ENCODE data around the gene SOX21. TPM values are rescaled to one million over a fixed set of nuclear protein-coding genes. Genes with fewer than 3 reads are reported as not detected.

SOX21 gene
- total RNA-seq, 4 donors from 2014 or later: not detected

DNA sequence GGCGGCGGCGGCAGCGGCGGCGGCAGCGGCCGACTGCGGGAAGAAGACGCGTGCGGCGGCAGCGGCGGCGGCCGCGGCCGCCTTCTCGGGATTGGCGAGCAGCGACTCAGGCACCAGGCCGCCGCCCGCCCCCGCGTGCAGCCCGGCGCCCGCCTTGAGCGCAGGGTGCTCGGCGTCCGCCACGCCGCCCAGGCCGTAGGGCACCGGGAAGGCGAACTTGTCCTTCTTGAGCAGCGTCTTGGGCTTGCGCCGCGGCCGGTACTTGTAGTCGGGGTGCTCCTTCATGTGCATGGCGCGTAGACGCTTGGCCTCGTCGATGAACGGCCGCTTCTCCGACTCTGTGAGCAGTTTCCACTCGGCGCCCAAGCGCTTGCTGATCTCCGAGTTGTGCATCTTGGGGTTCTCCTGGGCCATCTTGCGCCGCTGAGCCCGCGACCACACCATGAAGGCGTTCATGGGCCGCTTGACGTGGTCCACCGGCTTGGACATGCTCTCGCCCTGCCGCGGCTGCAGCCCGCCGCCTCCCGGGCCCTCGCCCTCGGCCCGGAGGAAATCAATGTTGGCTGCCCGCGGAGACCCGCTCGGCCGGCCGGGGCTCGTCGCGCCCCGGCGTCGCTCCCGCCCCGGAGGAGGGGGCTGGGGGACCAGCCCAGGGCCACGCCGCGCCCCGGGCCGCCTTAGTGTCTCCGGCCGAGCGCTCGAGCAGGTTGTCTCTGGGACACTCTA, 621 bp downstream of the SOX21 start:
- TF ChIP-seq, protein P1, sequence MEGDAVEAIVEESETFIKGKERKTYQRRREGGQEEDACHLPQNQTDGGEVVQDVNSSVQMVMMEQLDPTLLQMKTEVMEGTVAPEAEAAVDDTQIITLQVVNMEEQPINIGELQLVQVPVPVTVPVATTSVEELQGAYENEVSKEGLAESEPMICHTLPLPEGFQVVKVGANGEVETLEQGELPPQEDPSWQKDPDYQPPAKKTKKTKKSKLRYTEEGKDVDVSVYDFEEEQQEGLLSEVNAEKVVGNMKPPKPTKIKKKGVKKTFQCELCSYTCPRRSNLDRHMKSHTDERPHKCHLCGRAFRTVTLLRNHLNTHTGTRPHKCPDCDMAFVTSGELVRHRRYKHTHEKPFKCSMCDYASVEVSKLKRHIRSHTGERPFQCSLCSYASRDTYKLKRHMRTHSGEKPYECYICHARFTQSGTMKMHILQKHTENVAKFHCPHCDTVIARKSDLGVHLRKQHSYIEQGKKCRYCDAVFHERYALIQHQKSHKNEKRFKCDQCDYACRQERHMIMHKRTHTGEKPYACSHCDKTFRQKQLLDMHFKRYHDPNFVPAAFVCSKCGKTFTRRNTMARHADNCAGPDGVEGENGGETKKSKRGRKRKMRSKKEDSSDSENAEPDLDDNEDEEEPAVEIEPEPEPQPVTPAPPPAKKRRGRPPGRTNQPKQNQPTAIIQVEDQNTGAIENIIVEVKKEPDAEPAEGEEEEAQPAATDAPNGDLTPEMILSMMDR (IDR thresholded peaks at IDR 0.05; ENCODE audit: low read depth): no peak

DNA sequence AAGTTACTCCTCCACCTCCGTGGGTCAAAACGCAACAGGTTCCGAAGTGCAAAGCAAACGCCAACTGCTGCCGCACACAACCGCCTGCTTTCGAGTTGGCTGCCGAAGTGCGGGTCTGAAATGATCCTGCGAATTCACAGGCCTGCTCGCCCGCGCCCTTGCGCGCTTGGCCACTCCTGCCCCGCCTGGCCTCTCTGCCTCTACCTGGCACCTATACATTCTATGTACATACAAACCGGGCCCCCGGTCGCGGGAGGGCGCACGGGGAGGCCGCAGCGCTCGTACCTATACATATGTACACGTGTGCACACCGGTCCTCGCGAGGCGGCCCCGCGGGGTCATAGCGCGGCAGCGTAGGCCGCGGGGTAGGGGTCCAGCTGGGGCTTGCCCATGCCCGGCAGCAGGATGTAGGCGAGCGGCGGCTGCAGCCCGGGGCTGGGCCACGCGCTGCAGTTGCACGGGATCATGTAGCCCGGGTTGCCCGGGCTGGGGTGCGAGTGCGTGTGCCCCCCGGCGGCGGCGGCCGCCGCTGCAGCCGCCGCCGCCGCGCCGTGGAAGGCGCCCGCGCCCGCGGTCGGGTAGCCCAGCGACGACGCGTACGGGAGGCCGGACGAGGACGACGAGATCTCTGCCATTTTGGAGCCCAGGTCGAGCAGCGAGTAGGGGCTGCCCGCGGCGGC, 1.3 kb downstream of the SOX21 start:
- TF ChIP-seq, protein P1 (IDR thresholded peaks at IDR 0.05; ENCODE audit: low read depth): no peak

DNA sequence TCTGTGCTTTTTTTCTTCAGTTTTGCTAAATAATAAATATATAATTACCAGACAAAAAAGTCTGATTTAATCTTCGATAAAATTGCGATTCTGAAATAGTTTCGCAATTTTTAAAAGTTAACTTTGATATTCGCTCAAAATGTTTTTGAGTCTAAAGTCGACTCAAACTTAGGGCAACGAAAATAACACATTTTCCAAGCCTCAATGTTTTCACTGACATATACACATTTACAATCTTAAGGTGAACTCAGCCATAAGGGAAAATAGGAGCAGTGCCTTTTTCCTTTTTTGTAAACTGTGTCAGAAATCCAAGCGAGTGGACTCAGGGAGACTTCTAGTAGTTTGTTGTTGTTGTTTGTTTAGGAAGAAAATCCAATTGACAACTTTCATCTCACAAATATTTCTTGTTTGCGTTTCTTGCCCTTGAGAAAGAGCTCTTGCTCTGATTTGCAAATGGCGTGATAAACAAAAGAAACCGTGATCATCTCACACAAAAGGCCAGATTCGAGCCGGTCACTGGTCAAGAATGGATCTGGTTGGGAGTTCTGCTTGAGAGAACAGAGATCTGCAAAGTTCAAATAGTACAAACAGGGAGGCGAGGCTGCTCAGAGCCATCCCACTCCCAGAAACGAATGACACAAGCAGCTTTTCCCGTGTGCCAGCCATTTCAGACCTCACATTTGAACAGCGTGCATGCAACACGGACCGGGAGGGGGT, 2.1 kb downstream of the SOX21 start:
- TF ChIP-seq, protein P1 (IDR thresholded peaks at IDR 0.05; ENCODE audit: low read depth): no peak

DNA sequence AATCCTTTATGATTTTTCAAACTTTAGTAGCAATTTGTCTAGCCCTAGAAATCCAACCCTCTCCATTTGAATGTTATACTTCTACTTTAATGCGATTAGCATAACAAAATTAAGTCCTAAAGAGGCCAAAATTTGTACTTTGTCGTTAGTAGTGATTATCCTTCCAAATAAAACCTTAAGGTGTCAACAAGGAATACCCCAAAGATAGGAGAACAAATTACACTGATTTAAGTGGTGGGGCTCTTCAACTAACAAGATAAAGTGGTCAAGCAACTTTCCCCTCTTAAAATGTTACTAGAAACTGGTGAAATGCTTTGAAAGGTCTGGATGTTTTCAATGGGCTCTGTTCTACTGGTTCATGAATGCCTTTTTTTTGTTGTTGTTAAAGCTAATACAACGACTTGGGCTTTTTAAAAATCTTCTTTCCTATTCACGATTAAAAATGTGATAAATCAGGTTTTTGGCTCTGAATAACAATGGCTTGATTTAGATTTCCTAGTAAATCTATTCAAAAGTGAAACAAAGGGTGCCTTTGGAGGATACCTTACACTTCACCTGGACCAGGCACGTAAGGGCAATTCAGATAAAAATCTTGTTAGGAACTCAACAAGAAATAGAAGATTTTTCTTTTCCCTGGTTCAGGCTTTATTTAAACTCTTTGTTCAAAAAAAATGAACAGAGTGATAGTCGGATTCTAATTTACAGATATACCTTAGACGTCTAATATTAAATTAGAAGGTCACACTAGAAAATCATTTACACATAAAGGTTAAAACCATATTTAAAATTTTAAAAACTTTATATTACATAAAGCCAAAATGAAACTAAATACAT, 3.1 kb downstream of the SOX21 start:
- TF ChIP-seq, protein P1 (IDR thresholded peaks at IDR 0.05; ENCODE audit: low read depth): no peak

DNA sequence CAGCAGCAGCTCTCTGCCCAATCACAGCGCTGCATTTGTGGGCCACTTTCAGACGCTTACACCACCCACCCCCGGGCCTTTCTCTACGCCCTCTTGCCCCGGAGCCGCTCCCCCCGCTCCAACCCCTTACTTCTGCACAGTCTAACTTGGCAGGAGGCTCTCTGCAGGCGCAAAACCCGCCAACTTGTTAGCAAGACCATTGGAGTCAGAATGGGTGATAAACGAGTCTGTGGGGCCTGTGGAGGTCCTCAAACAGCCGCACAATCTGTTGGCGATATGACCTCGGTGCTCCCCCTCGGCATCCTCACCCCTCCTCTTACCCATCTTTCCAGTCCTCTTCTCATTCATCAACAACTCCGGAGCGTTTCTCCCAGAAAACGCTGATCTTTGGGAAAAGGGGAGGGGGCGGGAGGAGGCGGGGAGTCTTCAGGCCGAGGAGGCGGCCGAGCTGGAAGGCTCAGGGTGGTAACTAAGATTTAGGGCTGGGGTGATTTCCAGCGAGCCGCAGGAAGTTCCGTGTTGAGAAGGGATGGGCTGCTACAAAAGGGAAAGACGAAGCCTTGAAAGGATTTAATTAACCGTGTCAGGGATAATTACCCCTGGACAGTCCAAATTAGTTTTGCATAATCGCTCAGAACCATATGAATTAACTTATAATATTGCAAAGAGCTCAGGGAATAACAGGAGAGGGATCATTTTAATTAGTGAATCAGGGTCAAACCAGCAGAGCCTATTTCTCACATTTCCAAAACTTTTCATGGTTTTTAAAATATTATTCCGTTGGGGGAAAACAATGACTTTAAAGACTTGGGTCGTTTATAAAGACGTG, 4.1 kb downstream of the SOX21 start:
- TF ChIP-seq, protein P1 (IDR thresholded peaks at IDR 0.05; ENCODE audit: low read depth): no peak

DNA sequence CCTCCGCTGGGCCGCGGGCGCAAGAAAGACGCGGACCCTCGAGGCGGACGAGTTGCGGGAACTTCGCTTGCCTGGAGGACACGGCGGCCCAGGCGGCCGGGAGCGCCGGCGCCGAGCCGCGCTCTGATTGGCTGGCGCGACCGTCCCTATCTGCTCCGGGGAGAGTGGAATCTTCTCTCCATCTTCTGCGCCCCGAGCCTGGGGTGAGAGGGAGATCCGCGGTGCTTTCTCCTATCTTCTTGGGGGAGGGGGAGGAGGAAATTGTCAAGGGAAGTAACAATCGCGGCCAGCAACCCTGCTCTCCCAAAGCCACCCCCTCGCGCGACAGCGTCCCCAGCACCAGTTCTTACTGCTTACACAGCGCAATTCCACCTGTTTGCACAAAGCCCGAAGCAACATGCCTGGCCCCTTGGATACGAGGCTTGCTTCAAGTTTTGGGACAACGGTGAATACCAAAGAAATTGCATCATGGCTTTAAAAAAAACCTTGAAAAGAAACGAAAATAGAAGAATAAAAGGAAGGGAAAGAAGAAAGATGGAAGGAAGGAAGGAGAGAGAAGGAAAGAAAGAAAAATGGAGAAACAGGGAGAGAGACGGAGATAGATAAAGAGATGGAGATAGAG, 4.8 kb downstream of the SOX21 start:
- TF ChIP-seq, protein P1 (IDR thresholded peaks at IDR 0.05; ENCODE audit: low read depth): no peak
